Measurements from ENCODE around the gene IQCE.

DNA sequence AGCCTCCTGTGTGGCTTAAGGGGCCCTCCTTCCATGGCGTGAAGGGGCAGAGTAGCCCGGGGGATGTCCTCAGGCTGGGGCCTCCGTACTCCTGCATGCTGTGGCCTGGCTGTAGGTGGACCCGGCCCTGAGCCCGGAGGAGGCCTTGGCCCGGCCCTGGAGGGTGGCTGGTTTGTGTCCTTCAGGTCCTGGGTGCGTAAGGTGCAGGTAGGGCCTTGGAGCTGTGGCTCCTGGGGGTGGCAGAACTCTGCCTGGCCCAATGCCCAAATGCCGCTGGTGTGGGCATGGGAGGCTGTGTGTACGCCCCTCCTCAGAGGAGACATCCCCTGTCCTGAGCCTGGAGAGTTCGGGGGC lies 102.3 kb downstream of the IQCE start:
- TF ChIP-seq EGR1 (IDR thresholded peaks at IDR 0.05): no peak
- TF ChIP-seq REST (IDR thresholded peaks at IDR 0.05; ENCODE audit: low read depth): no peak
- TF ChIP-seq YY1 (IDR thresholded peaks at IDR 0.05; ENCODE audit: low read depth): no peak
- no peak for TF ChIP-seq FOXM1 (IDR thresholded peaks at IDR 0.05; ENCODE audit: borderline replicate concordance, low read depth)
- no peak for TF ChIP-seq EP300 (IDR thresholded peaks at IDR 0.05; ENCODE audit: borderline replicate concordance)
- no peak for TF ChIP-seq CEBPB (IDR thresholded peaks at IDR 0.05)
- no peak for TF ChIP-seq TAF1 (IDR thresholded peaks at IDR 0.05; ENCODE audit: low read depth)
- no peak for TF ChIP-seq NFIC (IDR thresholded peaks at IDR 0.05)
- no peak for TF ChIP-seq RAD21 (IDR thresholded peaks at IDR 0.05; ENCODE audit: low read depth)
- no peak for TF ChIP-seq TEAD4 (IDR thresholded peaks at IDR 0.05)
